Smooth muscle cell (in vitro differentiated cells): ENCODE results near the gene KCNH2. TPM values are rescaled to one million over a fixed set of nuclear protein-coding genes. Genes with fewer than 3 reads are reported as not detected.

ENCODE experiments used
- DNase-seq: peaks from one replicate; lab custom pipeline; 2025; ENCODE audit not compliant: unreplicated experiment; lab: John Stamatoyannopoulos, UW
- H2AFZ ChIP-seq: fragments of 200-600 bp; sonication (generic); 2 replicates; pipeline ENCODE4 v1.6.0; 2016; ENCODE audit warnings: antibody characterized with exemption, low read depth, mild to moderate bottlenecking
- H3F3A ChIP-seq: fragments of 200-600 bp; sonication (generic); 2 replicates; pipeline ENCODE4 v1.6.0; 2017; ENCODE audit warnings: antibody characterized with exemption, low read depth
- H3K27ac ChIP-seq: fragments of 200-600 bp; sonication (generic); 2 replicates; pipeline ENCODE4 v1.5.1; 2016; ENCODE audit warnings: low read depth, mild to moderate bottlenecking
- H3K27me3 ChIP-seq: fragments of 200-600 bp; sonication (generic); 2 replicates; pipeline ENCODE4 v1.6.1; 2016; ENCODE audit warnings: low read depth, mild to moderate bottlenecking
- H3K36me3 ChIP-seq: fragments of 200-600 bp; sonication (generic); 2 replicates; pipeline ENCODE4 v1.5.1; 2016; ENCODE audit warnings: low read depth
- H3K4me1 ChIP-seq: fragments of 200-600 bp; sonication (generic); 2 replicates; pipeline ENCODE4 v1.5.1; 2016; ENCODE audit warnings: low read depth
- H3K4me2 ChIP-seq: fragments of 200-600 bp; sonication (generic); 2 replicates; pipeline ENCODE4 v1.6.0; 2016; ENCODE audit warnings: mild to moderate bottlenecking
- H3K4me3 ChIP-seq: fragments of 200-600 bp; sonication (generic); 2 replicates; pipeline ENCODE4 v1.5.1; 2016; ENCODE audit warnings: mild to moderate bottlenecking
- H3K79me2 ChIP-seq: fragments of 200-600 bp; sonication (generic); 2 replicates; pipeline ENCODE4 v1.6.0; 2016; ENCODE audit warnings: low read depth, mild to moderate bottlenecking
- H3K9ac ChIP-seq: fragments of 200-600 bp; sonication (generic); 2 replicates; pipeline ENCODE4 v1.6.0; 2016; ENCODE audit warnings: low read depth
- H3K9me3 ChIP-seq: fragments of 200-600 bp; sonication (generic); replicated peaks from 2 replicates; pipeline ENCODE4 v1.5.1; 2016; ENCODE audit warnings: low read depth
- H4K20me1 ChIP-seq: fragments of 200-600 bp; sonication (generic); 2 replicates; pipeline ENCODE4 v1.6.0; 2016; ENCODE audit warnings: low read depth
- WGBS: methylation state at CpG from one replicate; pipeline ENCODE4 v1.1.7; 2016; ENCODE audit warnings: low lambda C conversion rate; 5-methylcytosine and 5-hydroxymethylcytosine counted together
- polyA plus RNA-seq: library from polyadenylated mRNA; unstranded; fragments of >200 nt; fragmentation: Nextera tagmentation; extraction: Ambion mirVana; gene quantifications from 2 replicates; pipeline ENCODE4 v1.2.1, GENCODE V29; 2016
- total RNA-seq: library from RNA; depleted of rRNA; stranded (reverse); fragments of >200 nt; gene quantifications from 2 replicates; pipeline ENCODE4 v1.2.3, GENCODE V29; 2014
- TF ChIP-seq, protein P1 (sequence below): fragments of 200-600 bp; sonication (generic); IDR thresholded peaks from 2 replicates; pipeline ENCODE4 v1.5.1; 2017; ENCODE audit warnings: borderline replicate concordance, mild to moderate bottlenecking, antibody characterized with exemption; ENCODE audit not compliant: insufficient read depth, poor library complexity, severe bottlenecking

Gene KCNH2
- total and polyA plus RNA-seq, 2 experiments from 2014 or later = 12.9 to 37.7 TPM

DNA sequence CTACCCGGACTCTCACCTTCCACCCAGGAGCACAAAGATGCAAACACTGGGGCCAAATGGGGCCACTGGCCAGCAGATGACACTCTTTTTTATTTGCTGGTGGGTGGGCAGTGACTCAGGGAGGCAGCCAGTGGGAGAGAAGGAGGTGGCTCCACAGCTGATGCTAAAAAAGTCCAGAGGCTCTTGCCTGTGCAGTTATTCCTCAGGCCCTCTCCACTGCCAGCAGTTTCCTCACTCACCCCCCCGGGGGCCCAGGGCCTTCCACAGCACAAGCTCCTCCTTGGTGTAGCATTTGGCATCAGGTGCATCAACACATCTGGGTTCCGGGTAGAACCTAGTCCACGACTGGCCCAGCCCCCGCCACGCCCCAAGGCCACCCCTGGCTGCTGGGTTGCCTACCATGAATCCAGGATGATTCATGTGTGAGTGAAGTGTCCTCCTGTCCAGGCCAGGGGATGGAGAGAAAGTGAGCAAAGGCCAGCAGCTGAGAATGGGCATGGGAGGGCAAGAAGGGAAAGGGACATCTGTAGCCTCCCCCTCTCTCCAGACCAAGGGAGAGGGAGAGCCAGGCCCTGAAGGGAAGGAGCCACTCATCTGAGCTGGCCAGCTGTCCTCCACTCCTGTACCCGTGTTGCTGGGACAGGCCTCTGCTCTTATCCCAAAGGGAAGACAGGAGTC is 1.7 kb upstream of the KCNH2 start:
- no peak for DNase-seq
- peak overlapping the region; percentile 95 for H3K4me2 ChIP-seq
- WGBS = 55% methylated on average over 7 of the region's 7 CpGs

DNA sequence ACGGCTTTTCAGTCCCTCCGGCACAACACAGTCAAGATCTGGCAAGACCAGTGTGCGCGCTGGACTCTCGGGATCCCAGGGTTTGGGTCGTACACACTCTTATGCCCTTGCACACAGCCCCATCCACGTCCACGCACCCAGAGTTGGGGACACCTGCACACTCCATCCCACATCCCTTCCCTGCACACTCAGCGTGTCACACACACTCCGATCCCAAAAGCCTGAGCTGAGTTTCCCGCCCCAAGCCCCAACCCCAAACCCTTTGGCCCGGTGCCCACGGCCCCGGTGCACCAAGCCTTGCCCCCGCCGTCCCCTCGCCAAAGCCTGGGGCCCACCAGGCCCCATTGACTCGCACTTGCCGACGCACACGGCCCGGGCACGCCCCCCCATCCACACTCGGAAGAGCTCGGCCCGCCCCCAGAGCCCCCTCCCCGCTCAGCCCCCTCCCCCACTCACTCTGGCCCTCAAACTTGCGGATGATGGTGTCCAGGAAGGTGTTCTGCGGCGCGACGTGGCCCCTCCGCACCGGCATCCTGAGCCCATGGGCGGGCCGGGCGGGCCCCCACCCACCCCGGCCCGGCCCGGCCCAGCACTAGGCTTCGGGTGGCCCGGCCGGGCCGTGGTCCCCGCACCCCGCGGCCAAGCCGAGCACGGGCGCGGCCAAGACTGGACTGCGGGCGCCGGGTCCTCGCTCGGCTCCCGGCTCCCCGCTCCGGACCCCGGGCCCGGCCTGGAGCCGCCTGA is 567 bp downstream of the KCNH2 start:
- Histone ChIP-seq H3K4me3 (peak overlapping the region; percentile 36), H2AFZ (no peak overlapping the region), H3K27ac (no peak overlapping the region), H3K4me1 (peaks cover 32% of the 10 kb centered on the region), H3K4me2 (peak overlapping the region; percentile 74), H3K9ac (no peak overlapping the region), H3K79me2 (no peaks in the 10 kb centered on the region), H3K9me3 (no peaks in the 10 kb centered on the region), H4K20me1 (no peaks in the 10 kb centered on the region), H3K36me3 (no peaks in the 10 kb centered on the region), H3K27me3 (peaks cover 23% of the 10 kb centered on the region), H3F3A (peaks cover 10% of the 10 kb centered on the region)
- 17% methylated on average over 18 of the region's 62 CpGs for WGBS
- no peak for DNase-seq
- TF ChIP-seq, protein P1, sequence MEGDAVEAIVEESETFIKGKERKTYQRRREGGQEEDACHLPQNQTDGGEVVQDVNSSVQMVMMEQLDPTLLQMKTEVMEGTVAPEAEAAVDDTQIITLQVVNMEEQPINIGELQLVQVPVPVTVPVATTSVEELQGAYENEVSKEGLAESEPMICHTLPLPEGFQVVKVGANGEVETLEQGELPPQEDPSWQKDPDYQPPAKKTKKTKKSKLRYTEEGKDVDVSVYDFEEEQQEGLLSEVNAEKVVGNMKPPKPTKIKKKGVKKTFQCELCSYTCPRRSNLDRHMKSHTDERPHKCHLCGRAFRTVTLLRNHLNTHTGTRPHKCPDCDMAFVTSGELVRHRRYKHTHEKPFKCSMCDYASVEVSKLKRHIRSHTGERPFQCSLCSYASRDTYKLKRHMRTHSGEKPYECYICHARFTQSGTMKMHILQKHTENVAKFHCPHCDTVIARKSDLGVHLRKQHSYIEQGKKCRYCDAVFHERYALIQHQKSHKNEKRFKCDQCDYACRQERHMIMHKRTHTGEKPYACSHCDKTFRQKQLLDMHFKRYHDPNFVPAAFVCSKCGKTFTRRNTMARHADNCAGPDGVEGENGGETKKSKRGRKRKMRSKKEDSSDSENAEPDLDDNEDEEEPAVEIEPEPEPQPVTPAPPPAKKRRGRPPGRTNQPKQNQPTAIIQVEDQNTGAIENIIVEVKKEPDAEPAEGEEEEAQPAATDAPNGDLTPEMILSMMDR = no peak

More for the DNA sequence above, 1.7 kb upstream of the KCNH2 start:
- Histone ChIP-seq H3K27me3 (peaks cover 23% of the 10 kb centered on the region), H3F3A (peaks cover 10% of the 10 kb centered on the region), H3K9me3 (no peaks in the 10 kb centered on the region), H3K4me3 (no peak overlapping the region), H2AFZ (no peak overlapping the region), H3K36me3 (no peaks in the 10 kb centered on the region), H3K79me2 (no peaks in the 10 kb centered on the region), H3K4me1 (peaks cover 32% of the 10 kb centered on the region), H4K20me1 (no peaks in the 10 kb centered on the region), H3K9ac (no peak overlapping the region), H3K27ac (no peak overlapping the region)
- TF ChIP-seq, protein P1 = no peak

DNA sequence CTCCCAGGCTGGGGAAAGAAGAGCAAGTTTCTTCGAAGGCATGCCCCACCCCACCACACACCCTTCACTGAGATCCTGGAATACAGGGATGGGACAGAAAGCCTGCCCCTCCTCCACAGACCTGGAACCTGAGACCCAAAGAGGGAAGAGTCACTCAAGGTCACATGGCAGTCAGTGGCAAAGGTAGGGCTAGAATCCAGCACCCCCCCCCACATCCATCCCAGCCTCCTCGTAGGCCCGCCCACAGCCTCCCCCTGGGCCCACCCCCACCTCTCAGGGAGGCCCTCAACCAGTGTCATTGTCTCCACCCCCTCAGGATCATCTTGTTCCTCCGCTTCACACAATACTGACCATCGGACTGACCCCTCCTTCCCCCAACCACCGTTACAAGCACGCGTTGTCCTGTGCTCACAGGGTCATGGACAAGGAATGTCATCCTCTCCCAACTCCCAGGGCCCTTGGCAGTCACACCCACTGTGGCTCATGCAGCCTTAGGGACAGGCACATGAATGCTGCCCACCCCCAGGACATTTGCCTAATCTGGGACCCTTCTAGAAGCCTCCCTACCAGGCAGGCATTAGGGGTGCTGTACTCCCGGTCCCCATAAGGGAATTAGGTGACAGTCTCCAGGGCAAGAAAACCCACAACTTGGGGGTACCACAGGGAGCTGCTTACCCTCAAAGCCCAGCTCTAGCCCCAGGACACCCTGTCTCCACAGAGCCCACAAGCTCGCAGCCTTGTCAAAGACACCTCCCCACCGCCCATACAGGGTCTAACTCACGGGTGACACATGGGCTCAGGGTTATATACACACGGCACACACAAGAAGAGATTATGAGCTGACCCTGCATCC is 1.4 kb downstream of the KCNH2 start:
- H3K4me2 ChIP-seq = no peak overlapping the region
- H3K27me3 ChIP-seq = peaks cover 23% of the 10 kb centered on the region
- H3K4me3 ChIP-seq = peak overlapping the region; percentile 36
- peaks cover 36% of the 10 kb centered on the region for H3K4me1 ChIP-seq
- peaks cover 10% of the 10 kb centered on the region for H3F3A ChIP-seq
- H3K79me2 ChIP-seq = no peaks in the 10 kb centered on the region
- no peak overlapping the region for H3K27ac ChIP-seq
- TF ChIP-seq, protein P1 = no peak
- no peaks in the 10 kb centered on the region for H4K20me1 ChIP-seq
- H3K9me3 ChIP-seq = no peaks in the 10 kb centered on the region
- no peak overlapping the region for H3K9ac ChIP-seq
- WGBS = 38% methylated on average over 13 of the region's 13 CpGs
- H3K36me3 ChIP-seq = no peaks in the 10 kb centered on the region
- no peak for DNase-seq
- H2AFZ ChIP-seq = no peak overlapping the region
